ENCODE measurements around the gene TSPAN10.

TSPAN10 gene

GRCh38 chr17:81693509-81694210 lies 56.7 kb downstream of the TSPAN10 start:
- Mint-ChIP-seq H3K9me3 (no peaks in the 10 kb centered on the region), H3K36me3 (ENCODE audit: low read depth) (peaks cover 100% of the 10 kb centered on the region), H3K4me3 (no peak overlapping the region), H3K27ac (no peak overlapping the region), H3K4me1 (ENCODE audit: low read depth) (no peaks in the 10 kb centered on the region), H3K27me3 (no peaks in the 10 kb centered on the region)
- intact Hi-C loops (cut with micrococcal nuclease), result no loop called here

- intact Hi-C loops (cut with micrococcal nuclease), result no loop called here
- no peaks in the 10 kb centered on the region for H3K9me3 Mint-ChIP-seq
- H3K27me3 Mint-ChIP-seq, result no peaks in the 10 kb centered on the region
- H3K4me3 Mint-ChIP-seq, result no peak overlapping the region
- H3K36me3 Mint-ChIP-seq (ENCODE audit: low read depth), result peaks cover 100% of the 10 kb centered on the region
- H3K4me1 Mint-ChIP-seq (ENCODE audit: low read depth), result peaks cover 5% of the 10 kb centered on the region
- no peak overlapping the region for H3K27ac Mint-ChIP-seq
Measured at GRCh38 chr17:81694810-81695209, 57.8 kb downstream of the TSPAN10 start.

GRCh38 chr17:81695211-81695610 lies 58.2 kb downstream of the TSPAN10 start:
- Mint-ChIP-seq H3K4me1 (ENCODE audit: low read depth) (peaks cover 5% of the 10 kb centered on the region), H3K9me3 (no peaks in the 10 kb centered on the region), H3K36me3 (ENCODE audit: low read depth) (peaks cover 100% of the 10 kb centered on the region), H3K27ac (no peak overlapping the region), H3K4me3 (no peak overlapping the region), H3K27me3 (no peaks in the 10 kb centered on the region)
- intact Hi-C loops (cut with micrococcal nuclease), result no loop called here

DNA sequence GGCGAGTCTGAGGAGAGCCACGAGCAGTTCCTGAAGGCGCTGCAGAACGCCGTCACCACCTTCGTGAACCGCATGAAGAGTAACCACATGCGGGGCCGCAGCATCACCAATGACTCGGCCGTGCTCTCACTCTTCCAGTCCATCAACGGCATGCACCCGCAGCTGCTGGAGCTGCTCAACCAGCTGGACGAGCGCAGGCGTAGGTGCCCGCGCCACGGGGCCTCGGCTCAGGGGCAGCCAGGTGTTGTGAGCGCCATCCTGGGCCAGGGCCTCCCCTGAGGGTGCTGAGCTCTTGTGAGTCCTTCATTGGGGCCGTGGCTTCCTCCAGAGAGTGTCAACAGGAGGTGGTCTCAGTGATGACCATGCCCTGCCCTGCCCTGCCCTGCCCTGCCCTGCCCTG lies 58.8 kb downstream of the TSPAN10 start:
- Mint-ChIP-seq H3K4me1 (ENCODE audit: low read depth) (peaks cover 10% of the 10 kb centered on the region), H3K27me3 (no peaks in the 10 kb centered on the region), H3K4me3 (no peak overlapping the region), H3K27ac (no peak overlapping the region), H3K36me3 (ENCODE audit: low read depth) (peaks cover 100% of the 10 kb centered on the region), H3K9me3 (no peaks in the 10 kb centered on the region)
- intact Hi-C loops (cut with micrococcal nuclease), result no loop called here

DNA sequence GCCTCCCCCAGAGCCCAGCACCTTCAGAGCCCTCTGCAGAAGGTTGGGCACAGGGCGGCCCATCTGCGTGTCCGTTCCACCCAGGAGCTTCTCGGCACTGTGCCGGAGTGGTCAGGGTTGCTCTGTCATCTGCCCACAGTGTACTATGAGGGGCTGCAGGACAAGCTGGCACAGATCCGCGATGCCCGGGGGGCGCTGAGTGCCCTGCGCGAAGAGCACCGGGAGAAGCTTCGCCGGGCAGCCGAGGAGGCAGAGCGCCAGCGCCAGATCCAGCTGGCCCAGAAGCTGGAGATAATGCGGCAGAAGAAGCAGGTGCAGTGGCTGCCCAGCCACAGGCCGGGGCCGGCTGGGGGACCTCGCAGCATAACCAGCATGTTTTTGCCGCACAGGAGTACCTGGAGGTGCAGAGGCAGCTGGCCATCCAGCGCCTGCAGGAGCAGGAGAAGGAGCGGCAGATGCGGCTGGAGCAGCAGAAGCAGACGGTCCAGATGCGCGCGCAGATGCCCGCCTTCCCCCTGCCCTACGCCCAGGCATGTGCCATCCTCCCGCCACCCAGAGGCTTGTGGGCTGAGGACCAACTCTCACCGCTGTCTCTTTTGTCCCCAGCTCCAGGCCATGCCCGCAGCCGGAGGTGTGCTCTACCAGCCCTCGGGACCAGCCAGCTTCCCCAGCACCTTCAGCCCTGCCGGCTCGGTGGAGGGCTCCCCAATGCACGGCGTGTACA lies 59.4 kb downstream of the TSPAN10 start:
- H3K4me1 Mint-ChIP-seq (ENCODE audit: low read depth), result peaks cover 15% of the 10 kb centered on the region
- peaks cover 100% of the 10 kb centered on the region for H3K36me3 Mint-ChIP-seq (ENCODE audit: low read depth)
- no peak overlapping the region for H3K4me3 Mint-ChIP-seq
- H3K27me3 Mint-ChIP-seq, result no peaks in the 10 kb centered on the region
- intact Hi-C loops (cut with micrococcal nuclease), result no loop called here
- H3K9me3 Mint-ChIP-seq, result no peaks in the 10 kb centered on the region
- no peak overlapping the region for H3K27ac Mint-ChIP-seq

- intact Hi-C loops (cut with micrococcal nuclease), result no loop called here
- Mint-ChIP-seq H3K36me3 (ENCODE audit: low read depth) (peaks cover 100% of the 10 kb centered on the region), H3K4me3 (no peak overlapping the region), H3K4me1 (ENCODE audit: low read depth) (peaks cover 26% of the 10 kb centered on the region), H3K27me3 (no peaks in the 10 kb centered on the region), H3K9me3 (no peaks in the 10 kb centered on the region), H3K27ac (no peak overlapping the region)
Measured at GRCh38 chr17:81697261-81698044, 60.5 kb downstream of the TSPAN10 start.
